ENCODE data around the gene GFOD2.

GFOD2 gene

DNA sequence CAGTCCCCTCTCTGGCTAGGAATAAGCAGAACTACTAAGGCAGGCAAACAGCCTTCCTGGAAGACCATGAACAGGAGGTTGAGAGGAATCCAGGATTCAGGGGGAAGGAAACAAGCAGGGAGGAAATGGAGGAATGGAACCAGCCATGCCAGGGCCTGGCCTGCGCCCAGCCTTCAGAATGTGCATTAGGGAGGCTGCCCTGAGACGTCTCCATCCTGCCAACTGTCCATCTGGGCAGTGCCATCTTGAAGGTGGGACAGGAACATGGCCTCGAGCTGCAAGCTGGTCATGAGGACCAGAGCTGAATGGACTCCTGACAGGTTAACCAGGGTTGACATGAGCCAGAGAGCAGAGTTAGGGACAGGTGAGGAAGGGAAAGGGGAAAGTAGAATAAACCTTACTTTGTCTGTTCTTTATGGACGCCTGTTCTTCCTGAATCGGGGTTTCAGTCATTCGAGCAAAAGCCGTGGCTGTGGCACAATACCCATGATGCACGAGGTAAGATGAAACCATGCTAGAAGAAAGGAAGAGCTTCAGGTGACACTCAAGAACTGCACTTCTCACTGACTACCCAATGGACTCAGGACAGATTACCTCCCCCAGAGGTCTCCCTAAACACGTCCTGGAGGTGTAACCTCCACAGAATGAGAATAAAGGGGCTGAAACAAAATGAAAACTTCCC is 12.1 kb upstream of the GFOD2 start:
- DNase-seq = no peak

- no peak for DNase-seq
These were observed 11.2 kb upstream of the GFOD2 start for GRCh38 chr16:67730326-67730725.

- DNase-seq = no peak
These were observed 10.6 kb upstream of the GFOD2 start for GRCh38 chr16:67729636-67730248.

DNA sequence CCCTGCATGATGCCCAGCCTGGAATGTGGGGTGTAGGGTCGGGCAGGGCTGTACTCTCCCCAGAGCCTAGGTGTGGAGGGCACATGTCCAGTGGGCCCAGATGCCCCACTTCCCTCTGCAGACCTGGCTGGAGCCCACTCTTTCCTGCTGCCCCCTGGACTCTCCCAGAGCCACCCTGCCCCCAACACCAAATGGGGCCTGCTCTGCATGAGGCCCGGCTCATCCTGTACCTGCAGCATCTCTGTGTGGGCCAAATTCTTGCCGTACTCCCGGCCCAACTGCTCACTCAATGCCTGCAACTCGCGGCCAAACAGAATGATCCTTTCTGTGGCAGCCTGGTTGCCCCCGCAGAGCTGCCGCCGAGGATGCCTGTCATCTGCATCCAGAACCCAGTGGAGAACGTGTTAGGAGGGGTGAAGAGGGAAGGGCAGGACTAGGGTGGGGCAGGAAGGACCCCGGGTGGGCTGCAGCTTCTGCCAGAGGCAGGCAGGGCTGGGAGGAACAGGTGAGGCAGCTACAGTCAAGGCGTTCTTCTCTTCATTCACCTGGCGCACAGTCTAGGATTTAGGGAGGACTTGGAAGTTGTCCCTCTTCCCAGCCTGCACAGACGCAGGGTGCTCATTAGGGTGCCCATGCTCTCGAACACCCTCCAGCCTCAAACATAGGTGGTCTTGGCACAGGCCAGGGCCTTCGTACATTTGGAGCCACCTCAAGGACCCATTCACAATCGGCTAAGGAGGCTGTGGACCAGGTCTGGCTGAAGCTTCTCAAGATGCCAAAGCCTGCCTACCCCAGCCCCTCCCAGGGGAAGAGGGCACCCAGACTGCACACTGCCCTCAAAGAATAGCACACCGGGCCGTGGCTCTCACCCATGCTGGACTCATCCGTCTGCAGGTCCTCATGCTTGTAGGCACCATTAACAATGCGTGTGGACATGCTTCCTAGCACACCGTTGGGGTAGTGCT is 8.7 kb upstream of the GFOD2 start:
- no peak for DNase-seq

GRCh38 chr16:67726106-67727034 is 7.3 kb upstream of the GFOD2 start:
- DNase-seq = no peak

DNA sequence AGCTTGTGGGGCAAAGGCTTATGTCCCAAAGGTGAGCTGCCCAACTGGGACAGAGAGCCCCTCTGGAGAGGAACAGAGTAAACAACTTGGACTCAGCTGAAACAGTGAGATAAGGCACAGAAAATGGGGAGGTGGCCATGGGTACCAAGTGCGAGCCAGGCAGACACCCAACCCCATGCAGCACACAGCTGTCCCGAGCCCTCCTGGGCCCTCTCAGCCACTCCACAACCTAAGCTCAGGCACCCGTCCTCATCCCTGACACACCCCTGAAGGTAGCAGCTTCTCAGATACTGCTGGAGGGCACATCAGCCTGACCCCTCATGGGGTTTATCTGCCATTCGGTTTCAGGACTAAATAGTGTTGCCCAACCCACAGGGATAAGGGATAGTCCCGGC is 4.8 kb upstream of the GFOD2 start:
- DNase-seq = no peak

DNA sequence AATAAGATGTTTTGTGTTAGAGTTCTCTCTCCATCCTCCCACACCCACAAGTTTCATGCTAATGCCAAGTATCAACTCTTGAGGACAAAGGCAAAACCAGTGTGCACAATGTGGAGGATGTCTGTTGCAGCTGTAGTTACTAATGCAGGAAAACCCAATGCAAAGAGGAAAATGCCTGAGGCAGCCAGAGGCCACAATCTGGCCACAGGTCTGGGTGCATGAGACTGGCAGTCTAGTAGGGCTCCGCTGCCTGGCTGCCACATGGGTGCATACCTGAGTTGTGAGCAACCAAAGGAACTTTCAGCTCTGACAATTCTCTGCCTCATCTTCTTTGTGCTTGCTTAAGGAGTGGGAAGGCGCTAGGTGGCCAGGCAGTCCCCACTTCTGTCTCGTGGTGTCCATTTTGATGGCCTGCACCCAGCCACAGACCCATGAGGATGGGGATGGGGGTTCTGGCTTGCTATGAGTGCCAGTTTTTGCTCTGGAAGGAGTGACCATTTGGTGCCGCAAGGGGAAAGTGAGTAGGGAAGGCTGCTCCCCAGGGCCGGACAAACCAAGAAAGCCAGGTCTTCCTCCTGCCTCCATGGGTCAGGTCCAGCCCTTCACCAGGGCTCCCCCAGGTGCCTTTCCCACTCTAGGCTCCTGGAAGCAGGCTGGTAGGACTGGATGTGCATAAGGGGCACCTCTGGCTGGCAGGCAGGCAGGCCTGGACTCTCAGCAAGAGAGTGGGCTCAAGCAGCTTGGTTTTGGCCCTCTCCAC is 4.2 kb upstream of the GFOD2 start:
- no peak for DNase-seq

DNA sequence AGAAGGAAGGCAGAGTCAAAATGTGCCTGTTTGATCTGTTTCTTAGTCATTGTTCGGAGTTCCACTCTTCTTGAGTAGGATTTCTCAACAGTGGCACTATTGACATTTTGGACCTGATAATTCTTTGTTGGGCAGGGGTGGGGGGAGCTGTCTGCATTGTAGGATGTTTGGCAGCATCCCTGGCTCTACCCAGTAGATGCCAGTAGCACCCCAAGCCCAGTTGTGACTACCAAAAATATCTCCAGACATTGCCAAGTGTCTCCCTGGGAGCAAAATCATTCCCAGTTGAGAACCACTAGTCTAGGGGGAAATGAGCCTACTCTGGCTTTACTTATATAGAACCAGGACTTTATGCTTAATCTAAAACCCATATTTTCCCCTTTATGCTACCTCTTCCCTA is 1.1 kb upstream of the GFOD2 start:
- DNase-seq = no peak

DNA sequence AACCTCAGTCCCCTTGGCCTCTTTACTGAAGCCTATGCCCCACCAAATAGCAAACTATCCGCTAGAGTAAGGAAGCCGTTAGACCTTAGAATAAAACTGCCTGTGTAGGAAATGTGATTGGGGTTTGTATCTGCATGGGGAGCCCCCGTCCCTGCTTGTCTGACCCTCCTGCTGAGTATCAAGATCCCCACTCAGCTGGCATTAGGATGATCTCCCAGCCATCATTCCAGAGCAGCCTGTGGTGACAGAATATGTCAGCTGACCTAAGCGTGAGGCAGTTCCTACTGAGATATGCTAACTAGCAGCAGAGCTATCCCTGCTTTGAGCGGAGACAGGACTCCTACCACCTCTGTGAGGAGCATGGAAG is 645 bp upstream of the GFOD2 start:
- peak; percentile 22 for DNase-seq

DNA sequence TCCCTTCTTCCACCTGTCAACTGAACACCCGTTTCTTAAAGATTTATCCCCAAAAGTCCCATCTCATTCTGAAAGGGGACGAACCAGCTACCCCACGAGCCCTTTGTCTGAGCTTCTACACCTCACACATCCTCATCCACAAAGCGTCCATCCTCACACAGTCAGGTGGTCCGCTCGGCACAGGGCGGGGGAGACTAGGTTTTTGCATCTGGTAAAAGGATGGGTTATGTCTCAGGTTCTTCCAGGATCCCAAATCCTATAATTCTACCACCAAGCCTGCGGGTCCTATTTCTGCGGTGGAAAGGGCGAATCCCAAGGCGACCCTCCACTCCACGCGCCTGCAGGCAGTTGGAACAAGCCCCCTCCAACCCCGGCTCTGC is 458 bp downstream of the GFOD2 start:
- DNase-seq = no peak

DNA sequence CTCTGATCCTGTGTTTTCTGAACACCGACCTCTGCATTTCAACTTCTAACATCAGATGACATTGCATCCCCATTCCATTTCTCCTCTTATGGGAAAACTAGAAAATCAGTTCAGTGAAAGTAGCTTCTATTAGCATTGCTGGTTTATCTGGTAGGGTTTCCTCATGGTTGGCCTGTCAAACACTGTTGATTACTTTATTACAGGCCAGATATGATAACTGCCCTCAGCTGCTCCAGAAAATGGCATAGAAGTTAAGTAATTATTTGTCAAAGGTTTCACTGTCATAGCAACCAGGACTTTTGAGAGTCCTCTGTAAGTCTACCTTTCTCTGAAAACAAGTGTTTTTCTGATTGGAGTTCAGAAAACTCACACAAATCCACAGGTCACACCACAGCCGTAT is 3.0 kb downstream of the GFOD2 start:
- no peak for DNase-seq

- no peak for DNase-seq
These were observed 4.6 kb downstream of the GFOD2 start for GRCh38 chr16:67714522-67714921.

- DNase-seq = no peak
These were observed 5.4 kb downstream of the GFOD2 start for GRCh38 chr16:67713647-67714273.

DNA sequence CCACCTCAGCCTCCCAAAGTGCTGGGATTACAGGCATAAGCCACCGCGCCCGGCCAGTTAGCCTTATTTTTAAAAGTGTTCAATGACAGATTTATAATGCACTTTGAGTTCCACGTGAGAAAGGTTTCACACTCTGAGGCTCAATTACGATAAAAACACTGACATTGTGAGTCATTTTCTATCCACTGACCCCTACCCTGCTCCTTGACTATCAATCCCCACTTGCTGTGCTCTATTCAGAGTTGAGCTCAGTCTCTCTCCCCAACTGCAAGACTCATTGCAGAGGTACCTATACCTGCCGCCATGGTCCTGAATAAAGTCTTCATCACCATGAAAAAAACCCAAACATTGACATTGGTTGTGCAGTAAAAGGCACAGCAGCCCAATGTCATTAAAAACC is 8.5 kb downstream of the GFOD2 start:
- DNase-seq = no peak

- DNase-seq = no peak
These were observed 10.1 kb downstream of the GFOD2 start for GRCh38 chr16:67709050-67709449.

GRCh38 chr16:67708368-67708771 is 10.7 kb downstream of the GFOD2 start:
- no peak for DNase-seq

DNA sequence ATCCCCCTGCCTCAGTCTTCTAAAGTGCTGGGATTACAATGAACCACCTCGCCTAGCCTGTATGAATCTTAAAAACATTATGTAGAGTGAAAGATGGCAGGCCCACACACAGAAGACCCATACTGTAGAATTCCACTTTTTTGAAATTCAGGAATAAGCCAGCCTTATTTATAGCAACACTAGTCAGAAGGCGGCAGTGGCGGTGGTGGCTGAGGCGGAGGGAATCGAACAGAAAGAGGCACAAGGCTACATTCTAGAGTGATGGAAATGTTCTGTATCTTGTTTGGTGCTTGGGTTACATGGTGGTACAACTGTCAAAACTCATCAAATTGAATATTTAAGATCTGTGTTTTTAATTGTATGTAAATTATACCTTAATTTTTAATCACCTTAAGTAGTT is 11.3 kb downstream of the GFOD2 start:
- DNase-seq = no peak

DNA sequence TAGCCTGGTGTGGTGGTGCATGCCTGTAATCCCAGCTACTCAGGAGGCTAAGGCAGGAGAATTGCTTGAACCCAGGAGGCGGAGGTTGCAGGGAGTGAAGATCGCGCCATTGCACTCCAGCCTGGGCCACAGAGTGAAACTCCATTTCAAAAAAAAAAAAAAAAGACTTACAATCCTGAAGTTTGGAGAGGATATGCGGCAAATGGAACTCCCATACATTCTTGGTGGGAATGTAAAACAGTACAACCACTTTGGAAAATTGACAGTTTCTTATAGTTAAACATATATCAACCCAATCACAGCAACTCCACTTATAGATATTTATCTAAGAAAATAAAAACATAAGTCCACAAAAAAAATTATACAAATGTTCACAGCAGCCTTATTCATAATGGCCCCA is 11.9 kb downstream of the GFOD2 start:
- DNase-seq = no peak

DNA sequence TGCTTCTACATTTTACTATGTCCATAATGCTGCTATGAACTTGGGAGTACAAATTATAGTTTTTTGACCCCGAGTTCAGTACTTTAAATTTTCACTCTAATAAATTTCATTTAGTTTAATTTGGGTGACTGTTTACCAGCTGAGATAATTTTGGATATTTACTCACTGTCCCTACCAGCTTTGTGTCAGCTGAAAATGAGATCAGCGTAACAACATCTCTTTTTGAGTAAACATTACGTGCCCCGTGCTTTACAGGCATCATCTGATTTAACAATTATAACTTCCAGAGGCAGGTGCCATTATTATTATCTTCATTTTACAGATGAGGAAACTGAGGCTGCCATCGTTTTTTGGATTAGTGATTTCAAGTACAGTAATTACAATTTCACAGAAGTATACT is 15.0 kb downstream of the GFOD2 start:
- no peak for DNase-seq

DNA sequence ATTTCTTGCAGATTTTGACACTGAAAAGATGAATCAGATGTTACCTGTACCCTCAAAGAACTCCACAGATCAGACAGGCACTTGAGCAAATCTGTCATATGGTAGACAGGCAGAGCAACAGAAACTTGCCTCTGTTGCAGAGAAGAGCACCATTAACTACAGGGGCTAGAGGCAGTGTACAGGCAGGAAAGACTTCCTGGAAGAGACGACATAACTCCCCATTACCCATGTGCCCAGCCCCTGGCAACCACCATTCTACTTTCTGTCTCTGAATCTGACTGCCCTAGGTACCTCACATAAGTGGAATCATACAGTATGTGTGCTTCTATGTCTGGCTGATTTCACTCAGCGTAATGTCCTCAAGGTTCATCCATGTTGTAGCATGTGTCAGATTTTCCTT is 15.5 kb downstream of the GFOD2 start:
- no peak for DNase-seq

DNA sequence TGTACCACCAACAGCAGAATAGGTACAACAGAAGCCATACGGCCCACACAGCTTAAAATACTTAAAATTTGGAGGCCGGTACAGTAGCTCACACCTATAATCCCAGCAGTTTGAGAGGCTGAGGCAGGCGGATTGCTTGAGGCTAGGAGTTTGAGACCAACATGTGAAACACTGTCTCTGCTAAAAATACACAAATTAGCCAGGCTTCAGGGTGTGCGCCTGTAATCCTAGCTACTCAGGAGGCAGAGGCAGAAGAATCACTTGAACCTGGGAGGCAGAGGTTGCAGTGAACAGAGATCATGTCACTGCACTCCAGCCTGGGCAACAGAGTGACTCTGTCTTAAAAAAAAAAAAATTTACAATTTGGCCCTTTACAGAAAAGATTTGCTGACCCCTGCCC is 17.0 kb downstream of the GFOD2 start:
- no peak for DNase-seq

DNA sequence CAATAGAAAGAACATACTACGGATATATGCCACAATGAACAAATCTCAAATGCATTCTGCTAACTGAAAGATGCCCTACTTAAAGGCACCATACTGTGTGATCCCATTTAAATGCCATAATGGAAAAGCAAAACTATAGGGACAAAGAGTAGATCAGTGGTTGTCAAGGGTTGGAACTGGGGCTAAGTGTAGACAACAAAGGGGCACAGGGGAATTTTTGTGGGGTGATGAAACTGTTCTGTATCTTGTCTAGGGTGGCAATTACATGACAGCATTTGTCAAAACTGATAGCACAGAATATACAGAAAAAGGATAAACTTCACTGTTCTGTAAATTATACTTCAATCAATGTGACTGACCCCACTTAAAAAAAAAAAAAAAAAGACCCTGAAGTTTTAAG is 17.7 kb downstream of the GFOD2 start:
- DNase-seq = no peak
